IMR-90 (cell line): ENCODE results near the gene HNF1B. TPM values are rescaled to one million over a fixed set of nuclear protein-coding genes. Genes with fewer than 3 reads are reported as not detected.

Experiments used
- ATAC-seq: fragments of 200-7000 bp; cut with Tn5 transposase; 2 replicates; pipeline ENCODE4 v1.9.1; 2020; ENCODE audit warnings: low read depth, mild to moderate bottlenecking, moderate library complexity
- BruUV-seq: library from RNA; stranded (reverse); fragments of 400-500 nt; replicated peaks from 2 replicates; lab custom pipeline; 2021; lab: Mats Ljungman, UMichigan
- CTCF ChIA-PET: fragments of 300-600 bp; formaldehyde crosslinking; extraction: SDS; loops from one replicate; lab custom pipeline; 2021; ENCODE audit warnings: antibody characterized with exemption; lab: Yijun Ruan, JAX
- POLR2A ChIA-PET: fragments of 300-600 bp; sonication (Branson Sonifier 250); formaldehyde crosslinking; loops from one replicate; lab custom pipeline; 2022; ENCODE audit warnings: antibody characterized with exemption; ENCODE audit not compliant: unreplicated experiment; lab: Charles Lee
- DNase-seq: peaks from one replicate; pipeline ENCODE4 v3.0.0; 2013
- H2AFZ ChIP-seq: replicated peaks from 2 replicates; pipeline ENCODE3; 2013; ENCODE audit warnings: low read length, mild to moderate bottlenecking; ENCODE audit not compliant: poor library complexity
- H2AK5ac ChIP-seq: 2 replicates; pipeline ENCODE4 v1.6.1; 2013; ENCODE audit warnings: low read depth, low read length, inconsistent platforms
- H2AK9ac ChIP-seq: replicated peaks from 2 replicates; pipeline ENCODE3; 2013; ENCODE audit warnings: mild to moderate bottlenecking, low read depth, low read length, moderate library complexity; ENCODE audit not compliant: poor library complexity
- H2BK120ac ChIP-seq: 2 replicates; pipeline ENCODE4 v1.6.1; 2013; ENCODE audit warnings: low read depth, low read length, inconsistent platforms
- H2BK15ac ChIP-seq: 3 replicates; pipeline ENCODE4 v1.6.1; 2013; ENCODE audit warnings: low read depth, low read length, inconsistent platforms
- H2BK20ac ChIP-seq: 2 replicates; pipeline ENCODE4 v1.6.1; 2013; ENCODE audit warnings: low read depth, mild to moderate bottlenecking, inconsistent platforms, low read length, moderate library complexity
- H2BK5ac ChIP-seq: 2 replicates; pipeline ENCODE4 v1.6.1; 2013; ENCODE audit warnings: mild to moderate bottlenecking, low read depth, low read length, inconsistent platforms; ENCODE audit not compliant: poor library complexity, severe bottlenecking
- H3K14ac ChIP-seq: replicated peaks from 2 replicates; pipeline ENCODE4 v1.6.1; 2013; ENCODE audit warnings: low read depth, low read length, inconsistent platforms
- H3K18ac ChIP-seq: 2 replicates; pipeline ENCODE4 v1.6.1; 2013; ENCODE audit warnings: low read depth, low read length, control low read depth
- H3K23ac ChIP-seq: 2 replicates; pipeline ENCODE4 v1.6.1; 2013; ENCODE audit warnings: low read depth, low read length, inconsistent platforms
- H3K27ac ChIP-seq: 2 replicates; pipeline ENCODE4 v1.5.1; 2013; ENCODE audit warnings: mild to moderate bottlenecking, control low read depth, low read length; ENCODE audit not compliant: insufficient read depth
- H3K27me3 ChIP-seq: 2 replicates; pipeline ENCODE4 v1.6.1; 2013; ENCODE audit warnings: low read length; ENCODE audit not compliant: control insufficient read depth, insufficient read depth
- H3K36me3 ChIP-seq: 2 replicates; pipeline ENCODE4 v1.6.1; 2013; ENCODE audit warnings: low read length, mixed read lengths; ENCODE audit not compliant: control insufficient read depth, insufficient read depth
- H3K4ac ChIP-seq: 2 replicates; pipeline ENCODE4 v1.6.1; 2013; ENCODE audit warnings: low read depth, low read length, inconsistent platforms
- H3K4me1 ChIP-seq: 2 replicates; pipeline ENCODE4 v1.6.1; 2013; ENCODE audit warnings: low read length, mixed read lengths; ENCODE audit not compliant: control insufficient read depth, insufficient read depth
- H3K4me2 ChIP-seq: 2 replicates; pipeline ENCODE4 v1.6.1; 2013; ENCODE audit warnings: low read depth, mild to moderate bottlenecking, control low read depth, low read length, moderate library complexity
- H3K4me3 ChIP-seq: 2 replicates; pipeline ENCODE4 v1.5.1; 2013; ENCODE audit warnings: low read depth, mild to moderate bottlenecking, control low read depth, low read length, moderate library complexity; ENCODE audit not compliant: insufficient read depth
- H3K56ac ChIP-seq: 2 replicates; pipeline ENCODE4 v1.6.1; 2013; ENCODE audit warnings: low read length, inconsistent platforms; ENCODE audit not compliant: insufficient read depth; ENCODE audit errors: extremely low read depth
- H3K79me1 ChIP-seq, 2 experiments: 2 replicates each; pipeline ENCODE4 v1.6.1; 2013; ENCODE audit warnings: low read length in 2 of 2, inconsistent platforms in 1 of 2, low read depth in 1 of 2
- H3K9ac ChIP-seq: 2 replicates; pipeline ENCODE4 v1.6.1; 2013; ENCODE audit warnings: low read depth, low read length, control low read depth
- H3K9me1 ChIP-seq: 2 replicates; pipeline ENCODE4 v1.6.1; 2013; ENCODE audit warnings: low read length, inconsistent platforms; ENCODE audit not compliant: insufficient read depth
- H3K9me3 ChIP-seq: 2 replicates; pipeline ENCODE4 v1.6.1; 2013; ENCODE audit warnings: low read length; ENCODE audit not compliant: control insufficient read depth, insufficient read depth
- H4K20me1 ChIP-seq: 2 replicates; pipeline ENCODE4 v1.6.1; 2013; ENCODE audit warnings: low read length, inconsistent platforms; ENCODE audit not compliant: insufficient read depth
- H4K5ac ChIP-seq: 2 replicates; pipeline ENCODE4 v1.6.1; 2013; ENCODE audit warnings: mild to moderate bottlenecking, low read depth, low read length, control low read depth
- H4K8ac ChIP-seq, 2 experiments: 2 replicates each; pipeline ENCODE4 v1.6.1; 2013; ENCODE audit warnings: low read depth in 2 of 2, low read length in 2 of 2, control low read depth in 1 of 2, inconsistent platforms in 1 of 2
- H4K91ac ChIP-seq: 2 replicates; pipeline ENCODE4 v1.6.1; 2013; ENCODE audit warnings: low read depth, low read length, inconsistent platforms; ENCODE audit not compliant: insufficient read depth
- FOS ChIP-seq: fragments of 150-350 bp; IDR thresholded peaks from 2 replicates; pipeline ENCODE4 v1.6.1; 2016; ENCODE audit warnings: low read depth, low read length
- MAFK ChIP-seq: IDR thresholded peaks from 2 replicates; pipeline ENCODE4 v1.6.1; 2012; ENCODE audit warnings: low read depth, low read length, improper control_type of control experiment
- MXI1 ChIP-seq: IDR thresholded peaks from 2 replicates; pipeline ENCODE4 v1.6.1; 2012; ENCODE audit warnings: low read depth, mild to moderate bottlenecking, low read length, moderate library complexity, borderline replicate concordance
- RAD21 ChIP-seq: IDR thresholded peaks from 2 replicates; pipeline ENCODE4 v1.6.1; 2012; ENCODE audit warnings: low read length, improper control_type of control experiment
- dilution Hi-C: fragments of 300-500 bp; cut with HindIII; formaldehyde crosslinking; loops from one replicate; pipeline ENCODE4 v1.14.3; 2018; ENCODE audit warnings: low sequenced_read_pairs; ENCODE audit not compliant: unreplicated experiment
- in situ Hi-C: fragments of 300-500 bp; cut with MboI; formaldehyde crosslinking; loops from 3 replicates; pipeline ENCODE4 v1.14.3; 2019; ENCODE audit warnings: low sequenced_read_pairs, inconsistent platforms, mixed read lengths
- intact Hi-C: fragments of 100-400 bp; cut with micrococcal nuclease; formaldehyde crosslinking; loops from 2 replicates; pipeline ENCODE4 v1.10.0; 2022
- polyA plus RNA-seq, 3 experiments: library from polyadenylated mRNA; depleted of rRNA; stranded (reverse); fragments of >200 nt; gene quantifications; 2 replicates each; pipeline ENCODE4 v1.2.3, GENCODE V29; 2012; ENCODE audit warnings: low replicate concordance in 1 of 3
- total RNA-seq: library from RNA; depleted of rRNA; stranded (reverse); fragments of >200 nt; gene quantifications from 2 replicates; pipeline ENCODE4 v1.2.3, GENCODE V29; 2012
- TF ChIP-seq, protein P1 (sequence below): conservative IDR thresholded peaks from 2 replicates; pipeline ENCODE4 v1.5.1; 2012; ENCODE audit warnings: mild to moderate bottlenecking, low read depth, low read length, improper control_type of control experiment

The HNF1B gene
- total and polyA plus RNA-seq, 2 of the 4 experiments (the other 2 are of a cell fraction), result not detected

DNA sequence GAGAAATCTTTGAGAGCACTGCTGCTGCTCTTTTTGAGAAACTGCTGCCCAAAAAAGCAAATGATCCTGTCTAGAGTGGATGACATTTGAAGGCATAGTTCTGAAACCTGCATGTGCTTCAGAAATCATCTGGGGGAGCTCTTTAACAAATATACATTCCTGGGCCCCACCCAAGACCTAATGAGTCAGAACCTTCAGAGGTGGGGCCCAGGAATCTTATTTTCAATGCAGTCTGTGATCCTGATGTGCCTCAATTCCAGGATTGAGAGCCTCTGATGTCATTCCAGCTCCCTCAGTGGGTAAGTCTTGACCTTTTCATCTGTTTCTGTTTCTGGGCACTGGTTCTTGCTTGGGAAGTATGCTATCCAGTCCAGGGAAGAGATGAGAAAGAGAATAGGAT lies 42.3 kb downstream of the HNF1B start:
- ATAC-seq (peak; percentile 59), DNase-seq (peak; percentile 91)
- H2BK120ac ChIP-seq, result peak overlapping the region; percentile 52
- no peak overlapping the region for H3K4me2 ChIP-seq
- peaks cover 14% of the 10 kb centered on the region for H3K9me1 ChIP-seq
- dilution Hi-C loops, result no loop called here
- peak overlapping the region; percentile 35 for H2AFZ ChIP-seq
- no peaks in the 10 kb centered on the region for H3K27me3 ChIP-seq
- H2BK5ac ChIP-seq, result no peak overlapping the region
- peak overlapping the region; percentile 64 for H3K4ac ChIP-seq
- H3K23ac ChIP-seq, result no peak overlapping the region
- no peak overlapping the region for H3K9ac ChIP-seq
- no peak overlapping the region for H3K4me3 ChIP-seq
- peak overlapping the region; percentile 65 for H3K14ac ChIP-seq
- POLR2A ChIA-PET, result no interaction called here
- H2AK9ac ChIP-seq, result no peak overlapping the region
- 0 out of 2 replicates have a peak overlapping the region, but pooled peaks have one; percentile 31 for H4K91ac ChIP-seq
- no peaks in the 10 kb centered on the region for H3K36me3 ChIP-seq
- no TSS peak for BruUV-seq
- intact Hi-C loops, result no loop called here
- H2BK20ac ChIP-seq, result peak overlapping the region; percentile 47
- H3K9me3 ChIP-seq, result no peaks in the 10 kb centered on the region
- H3K27ac ChIP-seq, result no peak overlapping the region
- CTCF ChIA-PET, result interaction anchor here (0.9 to 1.1 kb wide), 3 partner anchors 53 to 113 kb away, joined by 3 to 6 read pairs (median 5); no protein-coding TSS in a partner anchor
- TF ChIP-seq MXI1, result no peak
- TF ChIP-seq RAD21, result peak; percentile 14; the same call in 1 of the 2 replicates
- TF ChIP-seq FOS, result 0 out of 2 replicates have a peak, but pooled peaks have one; percentile 7
- TF ChIP-seq, protein P1, sequence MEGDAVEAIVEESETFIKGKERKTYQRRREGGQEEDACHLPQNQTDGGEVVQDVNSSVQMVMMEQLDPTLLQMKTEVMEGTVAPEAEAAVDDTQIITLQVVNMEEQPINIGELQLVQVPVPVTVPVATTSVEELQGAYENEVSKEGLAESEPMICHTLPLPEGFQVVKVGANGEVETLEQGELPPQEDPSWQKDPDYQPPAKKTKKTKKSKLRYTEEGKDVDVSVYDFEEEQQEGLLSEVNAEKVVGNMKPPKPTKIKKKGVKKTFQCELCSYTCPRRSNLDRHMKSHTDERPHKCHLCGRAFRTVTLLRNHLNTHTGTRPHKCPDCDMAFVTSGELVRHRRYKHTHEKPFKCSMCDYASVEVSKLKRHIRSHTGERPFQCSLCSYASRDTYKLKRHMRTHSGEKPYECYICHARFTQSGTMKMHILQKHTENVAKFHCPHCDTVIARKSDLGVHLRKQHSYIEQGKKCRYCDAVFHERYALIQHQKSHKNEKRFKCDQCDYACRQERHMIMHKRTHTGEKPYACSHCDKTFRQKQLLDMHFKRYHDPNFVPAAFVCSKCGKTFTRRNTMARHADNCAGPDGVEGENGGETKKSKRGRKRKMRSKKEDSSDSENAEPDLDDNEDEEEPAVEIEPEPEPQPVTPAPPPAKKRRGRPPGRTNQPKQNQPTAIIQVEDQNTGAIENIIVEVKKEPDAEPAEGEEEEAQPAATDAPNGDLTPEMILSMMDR, result 0 out of 2 replicates have a peak, but pooled peaks have one; percentile 11
- no peak for TF ChIP-seq MAFK
- H3K4me1 ChIP-seq, result peaks cover 11% of the 10 kb centered on the region; the same call in 1 of the 2 replicates
- H4K20me1 ChIP-seq, result no peaks in the 10 kb centered on the region
- H3K56ac ChIP-seq, result no peak overlapping the region
- H2AK5ac ChIP-seq, result 0 out of 2 replicates have a peak overlapping the region, but pooled peaks have one; percentile 48
- H2BK15ac ChIP-seq, result peak overlapping the region; percentile 62; the same call in 1 of the 3 replicates
- H3K79me1 ChIP-seq, result no peaks in the 10 kb centered on the region
- peak overlapping the region in 1 of 2 experiments; percentile 27; a peak in 1 of 4 replicates for H4K8ac ChIP-seq
- no peak overlapping the region for H3K18ac ChIP-seq
- H4K5ac ChIP-seq, result no peak overlapping the region
- in situ Hi-C loops, result no loop called here
